GM12878 (cell line): ENCODE data around the gene SOX30. TPM values are rescaled to one million over a fixed set of nuclear protein-coding genes. Genes with fewer than 3 reads are reported as not detected.

ENCODE experiments used
- ATAC-seq: fragments of 200-7000 bp; cut with Tn5 transposase; 3 replicates; pipeline ENCODE4 v1.9.1; 2020; ENCODE audit warnings: mild to moderate bottlenecking, moderate library complexity
- BruUV-seq: library from RNA; stranded (reverse); fragments of 400-500 nt; replicated peaks from 2 replicates; lab custom pipeline; 2021; lab: Mats Ljungman, UMichigan
- CTCF ChIA-PET: fragments of 300-600 bp; sonication (Branson Sonifier 250); formaldehyde crosslinking; extraction: SDS; loops from one replicate; lab custom pipeline; 2021; ENCODE audit warnings: inconsistent platforms; lab: Yijun Ruan, JAX
- POLR2A ChIA-PET: fragments of 350-600 bp; formaldehyde crosslinking; extraction: SDS; loops from one replicate; lab custom pipeline; 2021; ENCODE audit warnings: inconsistent platforms; lab: Charles Lee
- RAD21 ChIA-PET: fragments of 300-600 bp; sonication (Branson Sonifier 250); formaldehyde crosslinking; loops from one replicate; lab custom pipeline; 2023; ENCODE audit warnings: antibody characterized with exemption; ENCODE audit not compliant: unreplicated experiment; lab: Charles Lee
- SMC1A ChIA-PET: fragments of 300-600 bp; sonication (Branson Sonifier 250); formaldehyde crosslinking; loops from one replicate; lab custom pipeline; 2023; ENCODE audit not compliant: unreplicated experiment, uncharacterized antibody; lab: Charles Lee
- DNase-seq: peaks from one replicate; pipeline ENCODE4 v3.0.0-alpha.2; 2011; ENCODE audit warnings: low read depth, low spot score
- FAIRE-seq: peaks from 3 replicates; lab custom pipeline; 2011; peaks lifted over from hg19 to GRCh38; lab: Jason Lieb, UNC
- H2AFZ ChIP-seq: 2 replicates; pipeline ENCODE4 v1.6.0; 2011; ENCODE audit warnings: low read depth, low read length, control low read depth; ENCODE audit not compliant: control insufficient read depth
- H3K27ac ChIP-seq: 2 replicates; pipeline ENCODE4 v1.5.1; 2011; ENCODE audit warnings: control low read depth; ENCODE audit not compliant: control insufficient read depth, insufficient read depth
- H3K27me3 ChIP-seq, 2 experiments: replicated peaks in 1 of 2; 2 replicates each; pipeline versions ENCODE4 v1.6.0 to v1.6.1; 2011; ENCODE audit warnings: low read length in 1 of 2; ENCODE audit not compliant: control insufficient read depth in 2 of 2, insufficient read depth in 2 of 2
- H3K36me3 ChIP-seq, 2 experiments: 2 replicates each; pipeline ENCODE4 v1.5.1; 2011; ENCODE audit warnings: low read length in 1 of 2; ENCODE audit not compliant: control insufficient read depth in 2 of 2, insufficient read depth in 2 of 2
- H3K4me1 ChIP-seq: 2 replicates; pipeline ENCODE4 v1.6.1; 2011; ENCODE audit warnings: mild to moderate bottlenecking, low read length, moderate library complexity, mixed read lengths; ENCODE audit not compliant: control insufficient read depth, insufficient read depth
- H3K4me2 ChIP-seq: 2 replicates; pipeline ENCODE4 v1.6.0; 2011; ENCODE audit warnings: control low read depth; ENCODE audit not compliant: control insufficient read depth, insufficient read depth
- H3K4me3 ChIP-seq: fragments of 200-600 bp; sonication (generic); 2 replicates; pipeline ENCODE4 v1.5.1; 2016
- H3K79me2 ChIP-seq: 2 replicates; pipeline ENCODE4 v1.6.0; 2011; ENCODE audit warnings: low read length; ENCODE audit not compliant: control insufficient read depth, insufficient read depth
- H3K9ac ChIP-seq: 2 replicates; pipeline ENCODE4 v1.8.0; 2011; ENCODE audit warnings: low read length, control low read depth, mixed read lengths; ENCODE audit not compliant: control insufficient read depth, insufficient read depth
- H3K9me3 ChIP-seq: replicated peaks from 3 replicates; pipeline ENCODE4 v1.5.1; 2011; ENCODE audit warnings: mild to moderate bottlenecking, low read length; ENCODE audit not compliant: control insufficient read depth, insufficient read depth
- H4K20me1 ChIP-seq: 2 replicates; pipeline ENCODE4 v1.6.0; 2011; ENCODE audit not compliant: control insufficient read depth, insufficient read depth
- MLLT1 ChIP-seq: fragments of 450-650 bp; IDR thresholded peaks from 2 replicates; pipeline ENCODE4 v1.6.1; 2016; ENCODE audit warnings: mild to moderate bottlenecking
- NBN ChIP-seq: fragments of 450-650 bp; IDR thresholded peaks from 2 replicates; pipeline ENCODE4 v1.6.1; 2016
- RBBP5 ChIP-seq: fragments of 200-600 bp; sonication (generic); conservative IDR thresholded peaks from 2 replicates; pipeline ENCODE4 v1.6.1; 2016
- SRF ChIP-seq, 2 experiments: IDR thresholded peaks; 2 replicates each; pipeline ENCODE4 v1.6.1; 2011; ENCODE audit warnings: low read depth in 2 of 2, low read length in 2 of 2, mild to moderate bottlenecking in 1 of 2, moderate library complexity in 1 of 2
- WGBS: methylation state at CpG from one replicate; pipeline ENCODE4 v1.1.6; 2016; ENCODE audit warnings: low lambda C conversion rate; ENCODE audit not compliant: insufficient replicate concordance, insufficient coverage; ENCODE audit errors: missing lambda C conversion rate; 5-methylcytosine and 5-hydroxymethylcytosine counted together
- in situ Hi-C: fragments of 300-500 bp; cut with MboI; formaldehyde crosslinking; loops from 9 replicates; pipeline ENCODE4 v1.14.3; 2018; ENCODE audit warnings: mixed read lengths
- intact Hi-C: fragments of 100-400 bp; cut with micrococcal nuclease; formaldehyde crosslinking; loops from one replicate; pipeline ENCODE4 v1.14.2; 2022; ENCODE audit not compliant: unreplicated experiment
- polyA plus RNA-seq, 11 experiments: library from polyadenylated mRNA; depleted of rRNA in 4 of 11; unstranded in 6 of 11; stranded (reverse) in 5 of 11; fragments of >200 nt; fragmentation: Nextera tagmentation in 4 of 11; fragmentation: Illumina TruSeq in 1 of 11; extraction: Ambion mirVana in 4 of 11; extraction: Trizol in 1 of 11; gene quantifications; 1 replicate in 1 of 11; 2 replicates in 10 of 11; pipeline versions ENCODE4 v1.2.1 to v1.2.3, GENCODE V29; 2011 to 2016; ENCODE audit warnings: inconsistent platforms in 2 of 11, missing spikeins in 2 of 11, low read depth in 1 of 11
- total RNA-seq, 4 experiments: library from RNA; depleted of rRNA in 3 of 4; stranded (reverse); fragments of >200 nt in 3 of 4; fragmentation: Illumina TruSeq in 1 of 4; extraction: Trizol in 1 of 4; gene quantifications; 2 replicates each; pipeline versions ENCODE4 v1.2.1 to v1.2.3, GENCODE V29; 2013 to 2021
- TF ChIP-seq, protein P1 (sequence below): fragments of 450-650 bp; IDR thresholded peaks from 2 replicates; pipeline ENCODE4 v1.6.1; 2017; ENCODE audit warnings: mild to moderate bottlenecking, low read depth, inconsistent platforms; ENCODE audit not compliant: poor library complexity, severe bottlenecking

SOX30 gene
- total and polyA plus RNA-seq, 10 of the 15 experiments (the other 5 are each of a cell fraction or from before 2014, with no cell fraction given): 0.06 to 0.32 (median 0.10) TPM; not detected in 2

DNA sequence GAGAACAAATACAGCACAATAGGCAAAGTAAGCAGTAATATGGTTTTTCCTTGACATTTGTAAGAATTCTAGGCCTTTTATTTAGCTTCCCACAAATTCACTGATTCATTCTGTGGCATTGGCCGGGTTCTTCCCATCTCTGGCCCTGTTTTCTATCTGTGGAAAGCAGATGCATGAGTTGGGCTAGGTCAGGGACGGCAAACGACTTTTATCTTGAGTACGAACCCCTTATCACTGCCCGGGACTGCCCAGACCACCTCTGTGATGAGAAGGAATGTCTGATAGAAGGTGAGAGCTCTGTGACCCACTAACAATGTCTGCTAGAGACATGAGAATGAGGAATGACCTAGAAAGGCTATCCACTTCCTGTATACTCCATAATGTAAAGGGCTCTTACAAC lies 41.2 kb downstream of the SOX30 start:
- ChIA-PET CTCF (interaction anchor here (0.6 to 3.0 kb wide), 4 partner anchors 14 to 199 kb away, joined by 3 to 13 read pairs (median 6); partner anchors contain the start of gene THG1L), POLR2A (interaction anchor here (0.8 to 3.3 kb wide), 4 partner anchors 15 to 91 kb away, joined by 3 to 19 read pairs (median 5); no protein-coding TSS in a partner anchor), SMC1A (interaction anchor here (0.9 to 11.6 kb wide), 11 partner anchors 15 to 117 kb away, joined by 3 to 142 read pairs (median 4); no protein-coding TSS in a partner anchor), RAD21 (interaction anchor here (1.4 to 7.2 kb wide), 5 partner anchors 14 to 133 kb away, joined by 4 to 90 read pairs (median 5); partner anchors contain the start of gene LSM11)
- DNase-seq (no peak), ATAC-seq (peak; percentile 11), FAIRE-seq (peak; percentile 18)
- peak overlapping the region; percentile 23; the same call in 1 of the 2 replicates for H3K4me2 ChIP-seq
- peak overlapping the region; percentile 43; the same call in 1 of the 2 replicates for H2AFZ ChIP-seq
- no peaks in the 10 kb centered on the region for H3K27me3 ChIP-seq
- peak overlapping the region; percentile 19; the same call in 1 of the 2 replicates for H3K9ac ChIP-seq
- peak in 1 of 2 experiments; percentile 55; a peak in 1 of 4 replicates for TF ChIP-seq SRF (IDR thresholded peaks at IDR 0.05; ENCODE audit: low read depth in 2 of 2, low read length in 2 of 2)
- TF ChIP-seq, protein P1, sequence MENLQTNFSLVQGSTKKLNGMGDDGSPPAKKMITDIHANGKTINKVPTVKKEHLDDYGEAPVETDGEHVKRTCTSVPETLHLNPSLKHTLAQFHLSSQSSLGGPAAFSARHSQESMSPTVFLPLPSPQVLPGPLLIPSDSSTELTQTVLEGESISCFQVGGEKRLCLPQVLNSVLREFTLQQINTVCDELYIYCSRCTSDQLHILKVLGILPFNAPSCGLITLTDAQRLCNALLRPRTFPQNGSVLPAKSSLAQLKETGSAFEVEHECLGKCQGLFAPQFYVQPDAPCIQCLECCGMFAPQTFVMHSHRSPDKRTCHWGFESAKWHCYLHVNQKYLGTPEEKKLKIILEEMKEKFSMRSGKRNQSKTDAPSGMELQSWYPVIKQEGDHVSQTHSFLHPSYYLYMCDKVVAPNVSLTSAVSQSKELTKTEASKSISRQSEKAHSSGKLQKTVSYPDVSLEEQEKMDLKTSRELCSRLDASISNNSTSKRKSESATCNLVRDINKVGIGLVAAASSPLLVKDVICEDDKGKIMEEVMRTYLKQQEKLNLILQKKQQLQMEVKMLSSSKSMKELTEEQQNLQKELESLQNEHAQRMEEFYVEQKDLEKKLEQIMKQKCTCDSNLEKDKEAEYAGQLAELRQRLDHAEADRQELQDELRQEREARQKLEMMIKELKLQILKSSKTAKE: no peak
- TF ChIP-seq NBN: no peak
- TF ChIP-seq MLLT1: peak; percentile 66
- no peak for TF ChIP-seq RBBP5
- H3K79me2 ChIP-seq: no peaks in the 10 kb centered on the region
- peak overlapping the region; percentile 69 for H3K27ac ChIP-seq
- no peaks in the 10 kb centered on the region for H3K36me3 ChIP-seq
- peaks cover 39% of the 10 kb centered on the region for H3K4me1 ChIP-seq
- H3K9me3 ChIP-seq: no peaks in the 10 kb centered on the region; the same call in 2 of the 3 replicates
- in situ Hi-C loops (no loop called here), intact Hi-C loops (loop anchor here (2.0 to 5.0 kb wide), 2 partner anchors 14 to 39 kb away; no protein-coding TSS in a partner anchor)
- WGBS: 87% methylated on average over 5 of the region's 5 CpGs
- H4K20me1 ChIP-seq: no peaks in the 10 kb centered on the region
- TSS peak; percentile 85 for BruUV-seq
- no peak overlapping the region for H3K4me3 ChIP-seq
